Naive thymus-derived CD4-positive, alpha-beta T cell (primary cell): ENCODE results near the gene USPL1. TPM values are rescaled to one million over a fixed set of nuclear protein-coding genes. Genes with fewer than 3 reads are reported as not detected.

ENCODE experiments used
- ATAC-seq: fragments of 150-1000 bp; cut with Tn5 transposase; 2 replicates; pipeline ENCODE4 v1.10.0; 2021; ENCODE audit warnings: mild to moderate bottlenecking, moderate library complexity
- CTCF ChIA-PET: fragments of 350-600 bp; sonication (Branson Sonifier 250); formaldehyde crosslinking; loops from one replicate; lab custom pipeline; 2021; ENCODE audit warnings: antibody characterized with exemption; lab: Charles Lee
- POLR2A ChIA-PET: fragments of 350-600 bp; sonication (Branson Sonifier 250); formaldehyde crosslinking; loops from one replicate; lab custom pipeline; 2021; ENCODE audit warnings: antibody characterized with exemption, inconsistent platforms; lab: Charles Lee
- DNase-seq, 9 donors: peaks; one replicate each; pipeline versions ENCODE4 v3.0.0 to v3.0.0-alpha.2; 2020 to 2022; ENCODE audit warnings: mixed read lengths in 1 of 9
- H3K27ac ChIP-seq: one replicate; pipeline ENCODE4 v1.7.0; 2013; ENCODE audit warnings: mild to moderate bottlenecking, low read depth, low read length, moderate library complexity
- H3K27me3 ChIP-seq, 2 donors: one replicate each; pipeline ENCODE4 v1.7.0; 2013; ENCODE audit warnings: low read length in 2 of 2, mild to moderate bottlenecking in 2 of 2, moderate library complexity in 2 of 2; ENCODE audit not compliant: control insufficient read depth in 2 of 2, insufficient read depth in 2 of 2
- H3K36me3 ChIP-seq, 3 experiments: 1 replicate in 2 of 3; 2 replicates in 1 of 3; pipeline ENCODE4 v1.7.0; 2013; ENCODE audit warnings: low read length in 3 of 3, mild to moderate bottlenecking in 3 of 3, moderate library complexity in 1 of 3; ENCODE audit not compliant: insufficient read depth in 3 of 3, control insufficient read depth in 2 of 3
- H3K4me1 ChIP-seq, 2 donors: one replicate each; pipeline ENCODE4 v1.7.0; 2013; ENCODE audit warnings: low read length in 2 of 2, mild to moderate bottlenecking in 2 of 2, moderate library complexity in 1 of 2; ENCODE audit not compliant: control insufficient read depth in 2 of 2, insufficient read depth in 2 of 2
- H3K4me3 ChIP-seq: 2 replicates; pipeline ENCODE4 v1.7.0; 2013; ENCODE audit warnings: mild to moderate bottlenecking, low read length
- H3K9me3 ChIP-seq, 3 experiments: 1 replicate in 2 of 3; 2 replicates in 1 of 3; pipeline ENCODE4 v1.7.0; 2013; ENCODE audit warnings: low read length in 3 of 3; ENCODE audit not compliant: control insufficient read depth in 2 of 3
- H3K27ac Mint-ChIP-seq, 9 donors: one replicate each; pipeline ENCODE4 v1.8.0; 2020 to 2022; ENCODE audit warnings: mixed read lengths in 9 of 9, mild to moderate bottlenecking in 8 of 9, moderate library complexity in 5 of 9, inconsistent platforms in 2 of 9
- H3K27me3 Mint-ChIP-seq, 5 donors: one replicate each; pipeline ENCODE4 v1.8.0; 2021 to 2022; ENCODE audit warnings: mixed read lengths in 5 of 5, mild to moderate bottlenecking in 1 of 5
- H3K36me3 Mint-ChIP-seq, 5 donors: one replicate each; pipeline ENCODE4 v1.8.0; 2020 to 2022; ENCODE audit warnings: mixed read lengths in 5 of 5, mild to moderate bottlenecking in 3 of 5, inconsistent platforms in 1 of 5
- H3K4me1 Mint-ChIP-seq, 7 donors: one replicate each; pipeline ENCODE4 v1.8.0; 2020 to 2022; ENCODE audit warnings: mixed read lengths in 7 of 7, mild to moderate bottlenecking in 3 of 7, inconsistent platforms in 1 of 7
- H3K4me3 Mint-ChIP-seq, 10 donors: one replicate each; pipeline ENCODE4 v1.8.0; 2020 to 2022; ENCODE audit warnings: mild to moderate bottlenecking in 10 of 10, mixed read lengths in 10 of 10, moderate library complexity in 6 of 10, inconsistent platforms in 2 of 10
- H3K9me3 Mint-ChIP-seq, 11 donors: one replicate each; pipeline ENCODE4 v1.8.0; 2020 to 2022; ENCODE audit warnings: mixed read lengths in 11 of 11, mild to moderate bottlenecking in 4 of 11, inconsistent platforms in 1 of 11, moderate library complexity in 1 of 11
- intact Hi-C, 2 donors: fragments of 100-400 bp; cut with micrococcal nuclease; formaldehyde crosslinking; loops; one replicate each; pipeline ENCODE4 v1.15.1; 2023
- polyA plus RNA-seq, 2 donors: library from polyadenylated mRNA; unstranded; fragments of 300-500 nt; fragmentation: Illumina TruSeq; gene quantifications; one replicate each; pipeline ENCODE4 v1.2.3, GENCODE V29; 2021
- total RNA-seq, 6 experiments: library from RNA in 5 of 6; stranded (reverse) in 5 of 6; gene quantifications; 1 replicate in 5 of 6; 2 replicates in 1 of 6; pipeline ENCODE4 v1.2.3 and lab custom pipeline; 2021 to 2026

Gene USPL1
- total RNA-seq: 10 to 100 TPM; 22.4 to 34.7 (median 30.4) TPM
- polyA plus RNA-seq: 10 to 100 TPM; 17.4 to 21.9 TPM
- 67.2 reads per million, percentile 77 among the genes with 10 or more reads in this experiment for total RNA-seq (lab: John Stamatoyannopoulos, UW)

DNA sequence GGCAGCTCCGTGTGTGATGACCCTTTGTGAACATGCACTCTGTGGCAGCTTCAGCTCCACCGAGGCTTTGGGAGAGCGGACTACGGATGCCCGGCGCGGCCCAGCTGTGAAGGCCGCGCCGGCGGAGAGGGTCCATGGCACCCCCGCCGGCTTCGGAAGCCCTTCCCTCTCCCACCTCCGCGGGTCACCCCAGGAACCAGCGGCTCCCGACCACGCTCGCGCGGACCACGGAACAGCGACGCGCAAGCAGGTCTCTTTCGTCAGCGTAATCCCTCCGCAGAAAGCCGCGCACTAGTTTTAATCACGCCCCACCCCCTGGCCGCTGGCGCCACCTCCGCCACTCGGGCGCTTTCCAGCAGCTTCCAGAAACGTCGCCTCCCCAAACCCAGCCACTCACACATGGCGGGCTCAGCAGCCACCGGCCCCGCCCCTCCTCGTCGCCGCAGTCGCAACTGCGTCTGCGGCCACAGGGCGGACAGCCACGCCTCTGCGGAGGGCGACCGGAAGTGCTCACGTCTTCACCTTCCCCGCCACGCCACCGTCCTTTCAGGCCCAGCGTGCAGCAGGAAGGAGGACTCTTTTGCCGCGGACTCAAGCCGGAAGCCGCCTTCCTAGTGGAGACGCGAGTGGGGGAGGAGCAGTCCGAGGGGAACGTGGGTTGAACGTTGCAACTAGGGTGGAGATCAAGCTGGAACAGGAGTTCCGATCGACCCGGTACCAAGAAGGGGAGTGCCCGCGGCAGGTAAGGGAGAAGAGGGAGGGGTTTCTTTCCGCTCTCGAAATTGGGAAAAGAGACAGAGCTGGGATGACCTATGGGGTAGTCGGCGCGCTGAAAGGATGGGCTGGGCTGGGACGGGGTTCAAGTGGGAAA is at the start of gene USPL1:
Gene USPL1 (plus strand): TSS at position 606 of the 871 bp plus-strand sequence. CDS start 3,221 bp downstream, outside the sequence.
- no peaks in the 10 kb centered on the region for H3K9me3 ChIP-seq
- H3K27me3 Mint-ChIP-seq: no peaks in the 10 kb centered on the region
- peak; percentile 92 to 99 (median 99) for DNase-seq
- H3K4me1 Mint-ChIP-seq: peaks cover 13 to 53% (median 36%) of the 10 kb centered on the region in 7 donors
- H3K4me3 Mint-ChIP-seq: no peak within 1 kb of the TSS
- no peak within 1 kb of the TSS for H3K27ac Mint-ChIP-seq
- H3K36me3 ChIP-seq: peaks cover 7 to 8% (median 7%) of the 10 kb centered on the region in 3 experiments
- intact Hi-C loops: loop anchor here (1.0 to 10.0 kb wide), 27 partner anchors 9 to 1960 kb away; partner anchors contain the start of genes HMGB1 (in 2 of the 2), KATNAL1 (in 2 of the 2), UBL3 (in 2 of the 2) and POMP (in 1 of the 2)
- peaks cover 11 to 13% of the 10 kb centered on the region in 2 donors for H3K4me1 ChIP-seq
- H3K9me3 Mint-ChIP-seq: no peaks in the 10 kb centered on the region
- no peaks in the 10 kb centered on the region for H3K27me3 ChIP-seq
- H3K27ac ChIP-seq: peak within 1 kb of the TSS; percentile 97
- ATAC-seq: peak; percentile 95
- H3K36me3 Mint-ChIP-seq: peaks cover 3 to 15% (median 5%) of the 10 kb centered on the region in 5 donors
- CTCF ChIA-PET: interaction anchor here (0.5 to 2.4 kb wide), 7 partner anchors 10 to 246 kb away, joined by 3 to 6 read pairs (median 5); partner anchors contain the start of gene HMGB1
- POLR2A ChIA-PET: interaction anchor here (0.7 to 4.1 kb wide), 42 partner anchors 8 to 1900 kb away, joined by 3 to 66 read pairs (median 4); partner anchors contain the start of genes ALOX5AP, HMGB1 and UBL3
- peak within 1 kb of the TSS; percentile 84 for H3K4me3 ChIP-seq

DNA sequence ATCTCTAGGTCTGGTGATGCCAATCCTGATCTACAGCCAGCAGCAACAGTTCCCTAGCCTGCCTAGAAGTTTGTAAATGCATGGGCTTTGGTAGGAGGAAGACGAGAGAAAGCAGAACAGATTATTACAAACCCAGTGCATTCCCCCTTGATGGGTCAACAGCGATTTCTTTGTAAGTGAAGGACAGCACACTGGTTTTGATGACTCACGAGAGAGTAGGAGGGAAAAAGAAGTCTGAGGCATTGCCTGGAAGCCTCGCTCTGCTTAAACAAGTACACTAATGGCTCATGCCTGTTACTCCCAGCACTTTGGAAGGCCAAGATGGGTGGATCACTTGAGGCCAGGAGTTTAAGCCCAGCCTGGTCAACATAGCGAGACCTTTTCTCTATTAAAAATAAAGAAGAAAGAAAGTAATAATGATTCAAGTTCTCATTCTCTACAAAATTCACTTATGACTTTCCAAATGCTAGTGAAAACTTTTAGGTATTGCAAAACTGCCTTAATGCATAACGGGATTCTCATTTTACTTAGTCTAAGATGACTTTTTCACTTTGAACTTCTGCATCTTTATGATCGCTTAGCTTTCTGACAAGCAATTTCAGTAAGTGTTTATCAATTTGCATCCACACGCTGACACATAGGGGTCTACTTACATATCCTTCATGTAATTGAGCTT is 47.7 kb upstream of the USPL1 start:
- Histone ChIP-seq H3K36me3 (no peaks in the 10 kb centered on the region), H3K9me3 (no peaks in the 10 kb centered on the region), H3K4me3 (no peak overlapping the region), H3K27me3 (no peaks in the 10 kb centered on the region), H3K4me1 (peaks cover 4% of the 10 kb centered on the region in 2 donors), H3K27ac (no peak overlapping the region)
- peaks cover 0 to 7% (median 0%) of the 10 kb centered on the region in 5 donors for H3K27me3 Mint-ChIP-seq
- peaks cover 0 to 26% (median 20%) of the 10 kb centered on the region in 7 donors for H3K4me1 Mint-ChIP-seq
- H3K27ac Mint-ChIP-seq: peak overlapping the region in 1 of 9 donors; percentile 97
- ChIA-PET CTCF (interaction anchor here (0.7 to 1.6 kb wide), 2 partner anchors 11 to 199 kb away, joined by 3 to 6 read pairs; no protein-coding TSS in a partner anchor), POLR2A (interaction anchor here (0.6 to 1.1 kb wide), 4 partner anchors 48 to 616 kb away, joined by 3 to 4 read pairs (median 3); partner anchors contain the start of genes HMGB1 and USPL1)
- intact Hi-C loops: loop anchor here (5.0 kb wide), 5 partner anchors 263 to 723 kb away; partner anchors contain the start of gene KATNAL1 (in 1 of the 2)
- DNase-seq (no peak), ATAC-seq (no peak)
- H3K4me3 Mint-ChIP-seq: no peak overlapping the region
- no peaks in the 10 kb centered on the region for H3K36me3 Mint-ChIP-seq
- peaks cover 0 to 2% (median 0%) of the 10 kb centered on the region in 11 donors for H3K9me3 Mint-ChIP-seq

DNA sequence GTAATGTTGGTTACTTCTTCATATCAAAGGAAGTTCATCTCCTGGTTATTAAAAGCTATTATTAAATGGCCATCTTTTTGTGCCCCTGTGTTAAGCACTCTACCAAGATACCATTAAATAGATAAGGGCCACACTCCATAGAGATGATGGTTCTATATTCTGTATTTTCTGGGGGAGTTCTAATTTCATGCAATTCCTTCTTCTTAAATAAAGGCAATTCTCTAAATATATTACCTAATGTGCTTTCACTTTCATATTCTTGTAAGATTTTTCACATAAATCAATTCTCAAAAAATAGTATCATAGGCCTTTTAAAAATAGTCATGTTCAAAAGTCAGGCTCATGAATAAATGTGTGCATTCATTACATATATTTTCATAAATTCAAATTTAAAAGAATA is 47.0 kb upstream of the USPL1 start:
- CTCF ChIA-PET: interaction anchor here (0.6 to 1.6 kb wide), 4 partner anchors 10 to 199 kb away, joined by 3 to 6 read pairs (median 4); no protein-coding TSS in a partner anchor
- intact Hi-C loops: loop anchor here (5.0 kb wide), 5 partner anchors 263 to 723 kb away; partner anchors contain the start of gene KATNAL1 (in 1 of the 2)
- no peak for ATAC-seq

DNA sequence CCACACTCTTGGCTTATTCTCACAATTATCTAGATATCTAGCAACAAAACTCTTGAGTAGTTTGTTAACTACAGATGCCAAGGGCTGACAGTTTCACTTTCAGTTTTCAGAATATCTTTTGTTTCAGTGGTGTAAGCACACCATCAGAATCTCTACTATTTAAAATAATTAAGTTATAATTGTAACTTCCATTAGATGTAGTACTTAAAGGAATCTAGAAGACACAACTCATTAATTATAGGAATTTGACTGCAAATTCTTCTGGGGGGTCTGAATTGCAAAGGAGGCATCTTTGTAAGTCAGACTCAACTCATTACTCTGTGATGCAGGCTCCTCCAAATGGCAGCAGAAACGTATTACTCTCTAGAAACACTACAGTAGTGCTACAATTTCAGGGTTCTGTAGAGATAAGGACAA is 44.9 kb upstream of the USPL1 start:
- H3K36me3 ChIP-seq: no peaks in the 10 kb centered on the region
- H3K27me3 ChIP-seq: no peaks in the 10 kb centered on the region
- peaks cover 0 to 2% (median 0%) of the 10 kb centered on the region in 11 donors for H3K9me3 Mint-ChIP-seq
- CTCF ChIA-PET: interaction anchor here (0.6 to 1.0 kb wide), 7 partner anchors 9 to 460 kb away, joined by 3 to 6 read pairs (median 4); no protein-coding TSS in a partner anchor
- peaks cover 13 to 24% of the 10 kb centered on the region in 2 donors for H3K4me1 ChIP-seq
- intact Hi-C loops: loop anchor here (1.0 to 5.0 kb wide), 17 partner anchors 22 to 726 kb away; partner anchors contain the start of genes KATNAL1 (in 2 of the 2) and USPL1 (in 2 of the 2)
- H3K27me3 Mint-ChIP-seq: peaks cover 0 to 3% (median 0%) of the 10 kb centered on the region in 5 donors
- peaks cover 14 to 42% (median 36%) of the 10 kb centered on the region in 7 donors for H3K4me1 Mint-ChIP-seq
- peak overlapping the region; percentile 88 to 97 (median 94) for H3K27ac Mint-ChIP-seq
- peak in 7 of 9 donors; percentile 19 to 65 (median 49) for DNase-seq
- no peaks in the 10 kb centered on the region for H3K36me3 Mint-ChIP-seq
- POLR2A ChIA-PET: interaction anchor here (0.7 to 1.7 kb wide), 8 partner anchors 12 to 115 kb away, joined by 3 to 6 read pairs (median 4); partner anchors contain the start of genes HMGB1 and USPL1
- peak overlapping the region; percentile 55 for H3K4me3 ChIP-seq
- peak overlapping the region; percentile 66 to 88 (median 81) for H3K4me3 Mint-ChIP-seq
- ATAC-seq: peak; percentile 69
- no peaks in the 10 kb centered on the region for H3K9me3 ChIP-seq
- H3K27ac ChIP-seq: peak overlapping the region; percentile 81

More for the DNA sequence above, 47.0 kb upstream of the USPL1 start:
- DNase-seq: no peak
- Histone ChIP-seq H3K27me3 (no peaks in the 10 kb centered on the region), H3K4me1 (peaks cover 4% of the 10 kb centered on the region in 2 donors), H3K27ac (no peak overlapping the region), H3K36me3 (no peaks in the 10 kb centered on the region), H3K9me3 (no peaks in the 10 kb centered on the region), H3K4me3 (no peak overlapping the region)
- peaks cover 0 to 26% (median 20%) of the 10 kb centered on the region in 7 donors for H3K4me1 Mint-ChIP-seq
- no peaks in the 10 kb centered on the region for H3K36me3 Mint-ChIP-seq
- H3K27me3 Mint-ChIP-seq: peaks cover 0 to under 1% (median 0%) of the 10 kb centered on the region in 5 donors
- H3K27ac Mint-ChIP-seq: peak overlapping the region in 1 of 9 donors; percentile 97
- peaks cover 0 to 2% (median 0%) of the 10 kb centered on the region in 11 donors for H3K9me3 Mint-ChIP-seq
- POLR2A ChIA-PET: interaction anchor here (0.6 to 1.1 kb wide), 4 partner anchors 47 to 616 kb away, joined by 3 to 4 read pairs (median 3); partner anchors contain the start of genes HMGB1 and USPL1
- H3K4me3 Mint-ChIP-seq: no peak overlapping the region

DNA sequence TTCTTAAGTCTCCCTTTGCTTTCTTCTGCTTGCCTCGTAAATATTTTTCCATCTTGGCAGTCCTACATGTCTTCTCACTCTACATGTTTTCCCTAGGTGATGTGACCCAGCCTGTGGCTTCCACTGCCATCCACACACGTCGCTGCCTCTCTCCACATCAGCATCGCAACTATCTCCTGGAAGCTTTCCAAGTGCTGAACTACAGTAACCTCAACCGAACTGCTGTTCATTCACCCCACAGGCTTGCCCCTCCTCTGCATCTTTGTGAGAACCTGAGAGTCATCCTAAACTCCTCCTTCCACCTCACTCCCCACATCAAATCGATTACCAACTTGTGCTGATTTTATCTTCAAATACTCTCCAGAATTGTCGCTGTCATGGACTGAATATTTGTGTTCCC is 41.2 kb upstream of the USPL1 start:
- peaks cover 0 to 18% (median 0%) of the 10 kb centered on the region in 5 donors for H3K27me3 Mint-ChIP-seq
- H3K9me3 Mint-ChIP-seq: no peaks in the 10 kb centered on the region
- CTCF ChIA-PET: no interaction called here
- peak overlapping the region in 6 of 9 donors; percentile 1 to 47 (median 24) for H3K27ac Mint-ChIP-seq
- Histone ChIP-seq H3K4me1 (peaks cover 13 to 24% of the 10 kb centered on the region in 2 donors), H3K27me3 (no peaks in the 10 kb centered on the region), H3K36me3 (no peaks in the 10 kb centered on the region), H3K27ac (no peak overlapping the region), H3K9me3 (no peaks in the 10 kb centered on the region), H3K4me3 (no peak overlapping the region)
- peak overlapping the region in 9 of 10 donors; percentile 2 to 63 (median 30) for H3K4me3 Mint-ChIP-seq
- POLR2A ChIA-PET: no interaction called here
- H3K4me1 Mint-ChIP-seq: peaks cover 14 to 39% (median 30%) of the 10 kb centered on the region in 7 donors
- intact Hi-C loops: loop anchor here in 1 of 2 donors (1.0 kb wide), 1 partner anchor 10 kb away; no protein-coding TSS in a partner anchor
- ATAC-seq (peak; percentile 87), DNase-seq (peak in 8 of 9 donors; percentile 11 to 78 (median 73))
- no peaks in the 10 kb centered on the region for H3K36me3 Mint-ChIP-seq
